HEK293 (cell line): ENCODE results near the gene CHST9.
"Not testable (repeated sequence)": the region's sequence is repeated elsewhere in the genome, so short reads cannot be mapped to it uniquely, and the experiment has no call there.

Source experiments
- CTCF ChIA-PET: fragments of 350-600 bp; formaldehyde crosslinking; extraction: SDS; loops from one replicate; lab custom pipeline; 2021; ENCODE audit warnings: antibody characterized with exemption; lab: Yijun Ruan, JAX
- POLR2A ChIA-PET: fragments of 300-600 bp; formaldehyde crosslinking; extraction: SDS; loops from one replicate; lab custom pipeline; 2020; ENCODE audit warnings: antibody characterized with exemption, inconsistent platforms; lab: Yijun Ruan, JAX
- H3K27ac ChIP-seq: fragments of 200-500 bp; sonication (Bioruptor generic); 2 replicates; pipeline ENCODE4 v1.5.1; 2014; ENCODE audit warnings: low read depth, low read length, control low read depth, inconsistent platforms; ENCODE audit errors: extremely low read depth
- H3K36me3 ChIP-seq, 2 experiments: fragments of 200-500 bp in 1 of 2; sonication (Bioruptor generic) in 1 of 2; 1 replicate in 1 of 2; 2 replicates in 1 of 2; pipeline ENCODE4 v1.5.1; 2014 to 2017; ENCODE audit warnings: inconsistent platforms in 2 of 2, low read length in 2 of 2; ENCODE audit not compliant: control insufficient read depth in 2 of 2, insufficient read depth in 1 of 2
- H3K4me1 ChIP-seq: fragments of 200-500 bp; sonication (Bioruptor generic); 2 replicates; pipeline ENCODE4 v1.5.1; 2014; ENCODE audit warnings: mild to moderate bottlenecking, low read length, inconsistent platforms; ENCODE audit not compliant: control insufficient read depth, insufficient read depth
- H3K4me3 ChIP-seq: 2 replicates; pipeline ENCODE4 v1.5.1; 2011; ENCODE audit warnings: low read depth, mild to moderate bottlenecking, control low read depth, low read length, moderate library complexity
- H3K9me3 ChIP-seq: fragments of 200-500 bp; sonication (Bioruptor generic); 2 replicates; pipeline ENCODE4 v1.5.1; 2014; ENCODE audit warnings: low read depth, low read length, inconsistent platforms; ENCODE audit not compliant: control insufficient read depth, insufficient read depth
- FEZF1 ChIP-seq: fragments of 450-650 bp; formaldehyde crosslinking; IDR thresholded peaks from 2 replicates; pipeline ENCODE4 v1.5.1; 2016; ENCODE audit warnings: missing biosample characterization, missing genetic modification characterization
- GLIS2 ChIP-seq: fragments of 450-650 bp; formaldehyde crosslinking; IDR thresholded peaks from 2 replicates; pipeline ENCODE4 v1.5.1; 2016; ENCODE audit warnings: missing biosample characterization, missing genetic modification characterization
- HIC1 ChIP-seq: fragments of 450-650 bp; formaldehyde crosslinking; IDR thresholded peaks from 2 replicates; pipeline ENCODE4 v1.5.1; 2016; ENCODE audit warnings: missing biosample characterization, missing genetic modification characterization
- HOXD13 ChIP-seq: sonication (generic); formaldehyde crosslinking; IDR thresholded peaks from 2 replicates; pipeline ENCODE4 v1.8.0; 2022; ENCODE audit warnings: missing genetic modification reagents, borderline replicate concordance
- MYNN ChIP-seq: fragments of 450-650 bp; formaldehyde crosslinking; IDR thresholded peaks from 2 replicates; pipeline ENCODE4 v1.5.1; 2016; ENCODE audit warnings: missing biosample characterization, missing genetic modification characterization, borderline replicate concordance
- REST ChIP-seq: fragments of 450-650 bp; formaldehyde crosslinking; IDR thresholded peaks from 2 replicates; pipeline ENCODE4 v1.5.1; 2016; ENCODE audit warnings: missing biosample characterization, missing genetic modification characterization
- SALL2 ChIP-seq: fragments of 450-650 bp; formaldehyde crosslinking; IDR thresholded peaks from 2 replicates; pipeline ENCODE4 v1.5.0; 2017; ENCODE audit warnings: missing biosample characterization, mild to moderate bottlenecking, missing genetic modification characterization, borderline replicate concordance
- ZBTB10 ChIP-seq: fragments of 450-650 bp; formaldehyde crosslinking; IDR thresholded peaks from 2 replicates; pipeline ENCODE4 v1.5.1; 2016; ENCODE audit warnings: missing biosample characterization, missing genetic modification characterization
- ZNF146 ChIP-seq: fragments of 450-650 bp; formaldehyde crosslinking; IDR thresholded peaks from 2 replicates; pipeline ENCODE4 v1.5.1; 2016; ENCODE audit warnings: missing biosample characterization, missing genetic modification characterization
- ZNF280D ChIP-seq: fragments of 450-650 bp; formaldehyde crosslinking; IDR thresholded peaks from 2 replicates; pipeline ENCODE4 v1.5.1; 2016; ENCODE audit warnings: missing biosample characterization, missing genetic modification characterization
- ZNF580 ChIP-seq: fragments of 450-650 bp; formaldehyde crosslinking; IDR thresholded peaks from 2 replicates; pipeline ENCODE4 v1.5.1; 2016; ENCODE audit warnings: missing biosample characterization, missing genetic modification characterization
- ZNF629 ChIP-seq: fragments of 450-650 bp; formaldehyde crosslinking; IDR thresholded peaks from 2 replicates; pipeline ENCODE4 v1.5.1; 2017; ENCODE audit warnings: missing biosample characterization, missing genetic modification characterization
- ZNF768 ChIP-seq: fragments of 450-650 bp; formaldehyde crosslinking; IDR thresholded peaks from 2 replicates; pipeline ENCODE4 v1.5.1; 2018; ENCODE audit warnings: missing biosample characterization, mild to moderate bottlenecking, missing genetic modification characterization

The CHST9 gene

GRCh38 chr18:27164905-27165304, 20.2 kb downstream of the CHST9 start:
- Histone ChIP-seq H3K27ac (no peak overlapping the region), H3K4me3 (no peak overlapping the region), H3K4me1 (no peaks in the 10 kb centered on the region), H3K9me3 (no peaks in the 10 kb centered on the region), H3K36me3 (no peaks in the 10 kb centered on the region)
- TF ChIP-seq ZNF768 (tag by site-specific recombination) (no peak), HIC1 (no peak), MYNN (tag by site-specific recombination) (no peak), ZBTB10 (tag by site-specific recombination) (no peak)
- POLR2A ChIA-PET, result no interaction called here
- CTCF ChIA-PET, result interaction anchor here (0.6 to 1.1 kb wide), 2 partner anchors 39 to 64 kb away, joined by 3 read pairs; no protein-coding TSS in a partner anchor

- H3K9me3 ChIP-seq, H3K4me1 ChIP-seq, H3K36me3 ChIP-seq, H3K4me3 ChIP-seq, POLR2A ChIA-PET, H3K27ac ChIP-seq: not testable (repeated sequence)
- CTCF ChIA-PET, result interaction anchor here (0.8 to 1.2 kb wide), 2 partner anchors 145 to 148 kb away, joined by 3 to 4 read pairs; no protein-coding TSS in a partner anchor
Observed at GRCh38 chr18:27163197-27163716, 21.9 kb downstream of the CHST9 start.

GRCh38 chr18:27149240-27149639, 35.9 kb downstream of the CHST9 start:
- not testable (repeated sequence) for H3K9me3 ChIP-seq
- TF ChIP-seq ZNF146 (tag by site-specific recombination) (peak; percentile 85), ZNF280D (tag by site-specific recombination) (0 out of 2 replicates have a peak, but pooled peaks have one; percentile 64), ZNF580 (tag by site-specific recombination) (0 out of 2 replicates have a peak, but pooled peaks have one; percentile 25)
- TF ChIP-seq, all 188 proteins: peak for 3; not testable (repeated sequence) for 185
- POLR2A ChIA-PET, H3K27ac ChIP-seq, H3K36me3 ChIP-seq, CTCF ChIA-PET, H3K4me1 ChIP-seq, H3K4me3 ChIP-seq: not testable (repeated sequence)

GRCh38 chr18:27144672-27145071, 40.4 kb downstream of the CHST9 start:
- ChIA-PET CTCF (no interaction called here), POLR2A (no interaction called here)
- no peak overlapping the region for H3K27ac ChIP-seq
- H3K9me3 ChIP-seq, result no peaks in the 10 kb centered on the region
- no peak overlapping the region for H3K4me3 ChIP-seq
- no peaks in the 10 kb centered on the region for H3K36me3 ChIP-seq
- no peaks in the 10 kb centered on the region for H3K4me1 ChIP-seq
- no peak for TF ChIP-seq GLIS2
- TF ChIP-seq REST (tag by site-specific recombination), result no peak
- no peak for TF ChIP-seq FEZF1 (tag by site-specific recombination)
- no peak for TF ChIP-seq SALL2 (tag by site-specific recombination)
- no peak for TF ChIP-seq HOXD13 (CRISPR knock-in tag)
- TF ChIP-seq ZNF629 (tag by site-specific recombination), result no peak
